Stimulated activated CD4-positive, alpha-beta T cell treated with anti-CD3 and anti-CD28 coated beads, Interleukin-12 subunit alpha, Interleukin-12 subunit beta, amount 100 ng/mL, for 48 hours (primary cell): ENCODE data around the gene NME3.
"Not testable (repeated sequence)": the region's sequence is repeated elsewhere in the genome, so short reads cannot be mapped to it uniquely, and the experiment has no call there.

Experiments used
- DNase-seq, 3 donors: peaks; one replicate each; pipeline ENCODE4 v3.0.0-alpha.2; 2020; ENCODE audit warnings: low read depth in 2 of 3, low spot score in 1 of 3

The NME3 gene

DNA sequence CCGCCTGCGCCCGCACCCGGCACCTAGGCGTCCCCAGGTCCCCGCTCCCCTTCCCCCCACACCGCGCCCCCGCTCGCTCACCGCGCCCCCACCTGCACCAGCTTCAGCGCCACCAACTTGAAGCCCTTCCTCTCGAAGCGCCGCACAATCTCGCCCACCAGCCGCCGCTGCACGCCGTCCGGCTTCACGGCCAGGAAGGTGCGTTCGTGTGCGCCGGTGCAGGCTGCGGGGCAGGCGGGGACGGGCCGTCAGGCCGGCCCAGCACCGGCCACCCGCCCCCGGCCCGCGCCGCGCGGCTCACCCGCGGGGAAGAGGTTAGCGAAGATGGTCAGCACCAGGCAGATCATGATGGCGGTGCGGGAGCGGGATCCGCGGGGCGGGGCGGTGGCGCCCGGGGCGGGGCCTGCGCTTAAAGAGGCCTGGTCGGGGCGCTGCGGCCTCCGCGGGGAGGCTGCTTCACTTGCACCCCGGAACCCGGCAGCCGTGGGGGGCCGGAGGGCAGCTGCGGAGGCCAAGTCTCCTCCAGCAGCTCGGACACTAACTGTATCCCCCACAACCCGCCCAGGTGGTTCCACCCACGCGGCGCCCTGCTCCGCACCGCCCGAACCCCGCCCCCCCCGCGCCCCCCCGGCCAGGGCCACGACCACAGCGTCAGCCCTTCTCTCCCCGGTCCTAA lies at the start of gene NME3:
TSS of gene NME3 (minus strand) at position 356 of the 676 bp plus-strand sequence. CDS start at position 347, 9 bp downstream.
- DNase-seq, result peak; percentile 54 to 79 (median 77)

DNA sequence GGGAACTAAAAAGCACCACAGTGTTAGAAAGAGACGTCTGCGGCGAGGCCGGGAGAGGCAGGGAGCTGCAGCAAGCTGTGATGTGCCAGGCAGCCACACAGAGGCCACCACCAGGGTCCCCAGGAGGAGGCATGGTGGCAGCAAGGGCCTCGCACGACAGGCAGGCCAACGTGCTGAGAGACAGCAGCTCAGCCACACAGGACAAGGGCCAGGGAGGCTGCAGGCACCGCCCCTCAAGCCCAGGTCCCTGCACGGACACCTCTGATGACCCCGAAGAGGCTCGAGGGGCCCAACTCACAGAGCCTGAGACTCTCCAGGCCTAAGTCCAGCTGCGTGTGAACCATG lies 49.6 kb upstream of the NME3 start:
- no peak for DNase-seq

DNA sequence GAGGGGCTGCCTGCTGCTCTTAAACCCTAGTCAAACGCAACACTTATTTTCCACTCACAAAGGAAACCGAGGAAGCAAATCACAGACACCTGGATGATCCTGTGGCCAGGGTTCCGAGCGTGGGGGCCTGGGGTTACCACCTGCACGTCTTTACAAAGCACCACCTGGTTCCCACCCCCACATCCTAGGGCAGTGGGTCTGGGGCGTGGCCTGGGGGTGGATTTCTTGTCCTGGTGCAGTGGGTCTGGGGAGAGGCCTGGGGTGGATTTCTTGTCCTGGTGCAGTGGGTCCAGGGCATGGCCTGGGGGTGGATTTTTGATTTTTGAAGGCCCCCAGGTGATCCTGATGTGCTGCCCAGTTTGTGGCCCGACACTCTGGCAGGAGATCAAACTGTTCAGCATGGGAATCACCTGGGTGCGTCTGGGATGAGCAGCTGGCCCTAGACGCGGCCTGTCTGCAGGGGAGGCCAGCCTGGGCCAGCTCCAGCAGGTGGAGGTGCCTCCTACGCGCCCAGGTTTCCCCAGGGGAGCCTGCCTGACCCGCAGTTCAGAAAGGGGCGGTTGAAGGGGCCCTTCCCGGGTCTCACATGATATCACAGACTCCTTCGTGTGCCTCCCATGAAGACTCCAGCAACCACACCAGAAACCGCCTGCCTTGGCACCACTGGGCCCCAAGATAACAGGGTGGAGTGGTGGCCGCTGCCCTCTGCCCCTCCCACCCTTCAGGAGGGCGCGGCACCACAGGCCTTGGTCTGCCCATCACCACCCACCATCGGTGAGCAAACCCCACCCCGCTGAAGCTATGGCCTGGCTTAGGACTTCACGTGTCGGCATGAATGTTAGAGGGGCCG lies 49.0 kb upstream of the NME3 start:
- DNase-seq, result no peak

DNA sequence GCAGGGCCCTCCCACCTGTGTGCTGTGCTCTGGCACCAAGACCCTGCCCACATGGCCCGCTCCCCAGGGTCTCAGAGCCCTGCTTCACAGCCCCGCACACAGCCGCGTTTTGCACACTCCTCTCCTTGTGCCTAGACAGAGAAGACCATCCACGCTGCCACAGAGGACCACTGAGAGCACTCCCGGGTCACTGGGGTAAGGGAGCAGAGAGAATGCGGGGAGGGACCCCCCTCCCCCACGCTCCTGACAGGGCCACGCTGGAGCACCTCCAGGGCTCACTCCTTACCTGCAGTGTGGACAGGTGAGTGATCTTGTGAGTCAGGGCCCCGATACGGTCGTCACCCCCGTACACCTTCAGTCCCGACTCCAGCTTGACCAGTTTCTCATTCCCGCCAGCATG lies 48.3 kb upstream of the NME3 start:
- no peak for DNase-seq

DNA sequence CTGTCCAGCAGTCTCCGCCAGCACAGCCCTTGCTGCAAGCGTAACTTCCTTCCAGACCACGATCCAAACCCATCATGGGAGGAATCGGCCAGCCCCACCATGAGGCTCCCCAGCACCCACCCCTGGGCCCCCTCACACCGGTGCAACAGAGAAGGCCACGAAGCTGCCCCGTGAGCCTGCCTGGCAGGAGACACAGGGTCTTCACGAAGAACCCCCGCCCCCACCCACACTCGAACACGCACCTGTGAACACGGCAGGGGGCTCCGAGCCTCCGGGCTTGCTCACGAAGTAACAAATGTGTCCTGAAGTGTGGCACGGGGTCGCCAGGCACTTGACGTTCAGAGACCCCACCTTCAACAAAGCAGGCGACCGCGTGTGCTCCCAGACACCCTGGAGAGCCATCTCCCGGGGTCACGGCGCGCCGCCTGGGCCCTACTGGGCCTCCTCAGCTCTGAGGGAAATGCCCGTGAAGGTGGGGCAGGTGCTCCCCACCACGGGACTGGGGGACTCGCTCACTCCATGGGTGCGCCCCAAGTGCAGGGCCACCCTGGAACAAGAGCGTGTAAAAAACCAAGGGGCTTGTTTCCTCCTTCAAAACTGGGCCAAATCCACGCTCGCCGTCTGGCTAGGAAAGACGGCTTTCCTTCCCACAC lies 47.7 kb upstream of the NME3 start:
- DNase-seq, result no peak

DNA sequence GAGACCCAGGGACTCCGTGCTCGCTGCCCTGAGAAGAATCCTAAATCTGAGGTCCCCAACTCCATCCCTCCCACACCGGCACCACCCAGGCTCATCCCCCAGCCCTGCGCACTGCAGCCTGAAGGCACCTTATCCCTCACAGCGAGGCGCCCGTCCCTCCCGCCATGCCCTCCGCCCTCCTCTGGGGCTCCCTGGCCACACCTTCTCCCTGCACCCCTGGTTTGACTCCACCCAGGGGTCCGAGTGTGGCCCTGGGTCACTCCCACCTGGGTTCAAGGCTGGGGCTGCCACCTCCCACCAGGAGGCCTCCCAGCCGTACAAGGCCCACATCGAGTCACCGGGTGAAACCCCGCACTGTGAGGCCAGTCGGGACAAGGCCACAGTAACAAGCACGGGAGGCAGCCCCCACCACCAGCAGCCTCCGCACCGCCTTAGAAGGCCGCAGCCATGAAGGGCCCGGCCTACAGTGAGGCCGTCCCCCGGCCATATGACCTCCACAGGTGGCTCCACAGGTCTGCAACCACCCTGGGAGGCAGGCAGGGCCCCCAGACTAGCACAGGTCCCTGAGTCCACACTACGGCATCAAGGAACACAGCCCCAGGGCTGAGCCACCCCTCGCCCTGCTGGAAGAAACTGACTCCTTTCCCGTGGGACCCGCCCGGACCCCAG lies 47.0 kb upstream of the NME3 start:
- no peak for DNase-seq

DNA sequence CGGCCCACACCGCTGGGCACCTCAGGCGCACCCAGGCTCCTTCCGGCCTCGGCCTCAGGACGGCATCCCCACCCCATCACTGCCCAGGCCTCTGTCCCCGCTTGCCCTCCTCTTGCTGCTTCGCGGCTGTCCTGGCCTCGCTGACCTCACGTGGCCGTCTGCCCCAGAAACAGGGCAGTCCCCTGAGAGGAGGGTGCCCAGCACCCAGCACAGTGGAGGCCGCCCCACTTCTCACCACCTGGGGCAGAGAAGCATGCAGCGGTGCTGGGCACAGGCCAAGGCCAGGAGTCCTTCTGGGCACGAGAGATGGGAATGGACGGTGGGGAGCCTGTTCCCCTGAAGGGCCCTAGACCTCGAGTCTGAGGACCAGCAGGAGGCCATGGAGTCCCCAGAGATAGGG lies 46.4 kb upstream of the NME3 start:
- no peak for DNase-seq

DNA sequence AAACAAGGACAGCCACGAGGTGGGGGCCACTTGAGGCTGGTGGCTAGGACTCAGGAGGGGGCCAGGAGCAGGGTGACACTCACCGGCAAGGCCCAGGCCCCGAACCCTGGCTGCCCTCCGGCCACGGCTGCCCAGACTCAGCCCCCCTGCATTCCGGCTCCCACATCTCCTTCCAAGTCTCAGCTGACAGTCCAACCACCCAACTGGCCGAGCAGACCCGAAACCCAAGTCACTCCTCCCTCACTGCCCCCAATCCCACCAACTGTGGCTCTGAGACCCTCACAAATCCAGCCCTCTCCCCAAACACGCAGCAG lies 45.9 kb upstream of the NME3 start:
- DNase-seq, result no peak

DNA sequence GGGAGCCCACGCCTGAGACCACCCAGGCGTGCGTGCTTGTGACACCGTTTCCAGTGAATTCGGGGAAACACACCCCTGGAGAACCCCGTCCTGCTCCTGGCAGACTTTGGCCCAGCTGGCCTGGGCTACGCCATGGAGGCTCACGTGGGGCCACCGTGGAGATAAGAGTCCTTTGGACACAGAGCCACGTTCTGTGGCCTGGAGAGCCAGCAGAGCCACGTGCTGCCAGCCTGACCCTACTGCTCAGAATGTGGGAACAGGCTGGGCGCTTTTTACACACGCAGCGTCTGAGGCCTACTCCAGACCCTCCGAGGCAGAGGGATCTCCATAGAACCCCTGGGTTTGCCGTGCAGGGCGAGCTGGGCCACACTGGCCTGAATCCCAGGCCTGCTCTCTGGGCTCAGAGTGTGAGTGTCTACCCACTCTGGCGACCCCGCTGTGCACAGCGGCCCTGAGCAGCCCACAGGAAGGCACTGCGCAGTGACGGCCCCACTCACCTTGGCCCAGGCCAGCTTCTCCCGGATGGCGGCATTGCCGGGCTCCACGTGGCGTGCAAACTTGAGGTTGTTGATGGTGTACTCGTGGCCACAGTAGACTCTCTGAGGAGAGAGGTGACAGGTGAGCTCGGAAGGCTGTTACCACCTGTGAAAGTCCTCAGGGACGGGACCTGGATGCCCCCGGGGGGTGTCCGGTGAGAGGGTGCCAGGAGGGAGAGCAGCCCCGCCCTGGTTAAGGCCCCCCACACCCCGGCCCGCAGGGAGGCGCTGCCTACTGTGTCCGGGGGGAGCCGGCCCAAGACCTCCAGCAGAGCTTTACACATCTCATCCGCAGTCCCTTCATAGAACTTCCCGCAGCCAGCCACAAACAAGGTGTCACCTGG lies 45.3 kb upstream of the NME3 start:
- no peak for DNase-seq

DNA sequence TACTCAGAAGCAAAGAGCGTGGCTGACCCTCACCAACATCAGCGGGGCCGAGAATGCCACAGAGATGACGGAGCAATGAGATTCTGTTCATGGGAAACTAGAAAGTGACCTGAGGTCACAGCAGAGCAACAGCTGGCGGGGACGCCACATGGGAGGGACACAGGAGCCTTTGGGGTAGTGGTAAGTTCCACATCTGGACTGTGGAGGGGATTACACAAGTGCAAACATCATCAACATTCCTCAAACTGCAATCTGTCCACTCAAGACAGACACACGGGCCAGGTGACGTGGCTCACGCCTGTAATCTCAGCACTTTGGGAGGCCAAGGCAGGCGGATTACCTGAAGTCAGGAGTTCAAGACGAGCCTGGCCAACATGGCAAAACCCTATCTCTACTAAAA lies 44.1 kb upstream of the NME3 start:
- no peak for DNase-seq

DNA sequence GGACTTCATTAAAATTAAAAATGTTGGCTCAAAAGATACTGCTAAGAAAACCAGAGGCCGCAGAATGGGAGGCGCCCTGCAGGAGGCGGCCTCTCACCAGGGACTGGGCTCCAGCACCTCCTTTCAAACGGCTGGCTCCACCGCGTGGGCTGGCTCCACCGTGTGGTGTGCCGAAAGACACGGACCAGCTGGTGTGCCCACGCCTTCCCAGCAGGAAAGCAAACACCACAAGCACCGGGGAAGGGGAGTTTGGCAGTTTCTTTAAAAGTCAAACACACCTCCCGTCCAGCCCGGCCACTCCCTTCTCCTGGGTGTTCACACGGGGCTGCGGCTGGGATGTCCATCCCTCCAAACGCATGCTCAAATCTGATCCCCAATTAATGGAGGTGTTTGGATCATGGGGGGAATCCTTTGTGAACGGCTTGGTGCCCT lies 41.4 kb upstream of the NME3 start:
- DNase-seq, result peak; percentile 26 to 54 (median 53)

DNA sequence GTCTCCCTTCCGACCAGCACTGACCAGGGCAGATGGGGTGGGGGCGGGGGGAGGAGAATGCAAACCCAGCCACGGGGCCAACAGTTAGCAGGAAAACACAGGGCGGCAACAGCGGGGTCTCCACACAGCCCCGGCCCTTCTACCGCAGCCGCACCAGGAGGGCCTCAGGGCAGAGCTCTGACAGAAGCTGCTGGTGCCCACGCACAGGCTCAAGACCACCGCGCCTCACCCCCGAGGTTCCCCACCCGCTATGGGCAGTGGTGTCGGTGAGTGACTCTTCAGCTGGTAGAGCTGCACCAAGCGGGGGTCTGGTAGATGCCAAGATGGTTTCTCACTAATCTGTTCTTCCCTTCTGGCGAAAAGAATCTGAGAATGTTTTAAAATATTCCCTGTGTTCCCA lies 39.2 kb upstream of the NME3 start:
- no peak for DNase-seq

DNA sequence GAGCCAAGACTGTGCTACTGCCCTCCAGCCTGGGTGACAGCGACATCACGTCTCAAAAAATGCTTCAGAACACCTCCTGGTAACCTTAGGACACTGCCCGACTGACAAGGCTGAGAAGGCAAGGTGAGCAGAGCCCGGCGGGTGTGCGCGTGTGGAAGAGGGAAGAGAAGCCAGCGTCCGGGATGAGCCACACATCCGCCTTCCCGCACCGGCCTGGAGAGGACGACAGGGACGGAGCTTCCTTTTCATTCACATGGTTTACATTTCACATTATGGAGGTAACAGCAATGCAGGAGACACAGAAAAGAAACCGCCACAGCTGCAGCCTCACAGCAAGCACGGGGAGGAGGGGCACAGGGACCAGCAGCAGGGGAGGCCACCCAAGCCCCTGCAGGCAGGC lies 38.8 kb upstream of the NME3 start:
- no peak for DNase-seq

DNA sequence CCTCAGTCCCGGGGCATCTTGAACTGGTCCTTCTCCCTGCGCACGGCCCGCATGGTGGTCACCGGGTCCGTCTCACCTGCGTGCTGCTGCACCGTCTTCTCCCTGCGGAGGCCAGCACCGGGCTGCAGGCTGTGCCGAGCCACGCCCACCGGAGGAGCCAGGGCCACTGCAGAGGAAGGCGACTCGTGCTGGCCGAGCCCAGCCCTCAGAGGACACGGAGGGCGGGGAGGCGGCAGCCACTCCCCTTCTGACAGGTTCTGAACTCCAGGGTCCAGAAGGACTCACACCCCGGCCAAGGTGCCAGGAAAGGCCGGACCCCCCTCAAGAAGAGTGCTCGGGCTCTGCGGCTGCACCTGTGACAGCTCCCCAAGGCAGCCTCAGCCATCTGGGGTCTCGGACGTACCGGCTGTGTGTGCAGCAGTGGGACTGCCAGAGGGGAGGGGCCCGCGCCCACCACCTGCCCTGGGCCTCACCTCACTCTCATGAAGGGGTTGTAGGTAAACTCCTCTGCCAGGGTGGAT lies 38.0 kb upstream of the NME3 start:
- DNase-seq, result no peak

DNA sequence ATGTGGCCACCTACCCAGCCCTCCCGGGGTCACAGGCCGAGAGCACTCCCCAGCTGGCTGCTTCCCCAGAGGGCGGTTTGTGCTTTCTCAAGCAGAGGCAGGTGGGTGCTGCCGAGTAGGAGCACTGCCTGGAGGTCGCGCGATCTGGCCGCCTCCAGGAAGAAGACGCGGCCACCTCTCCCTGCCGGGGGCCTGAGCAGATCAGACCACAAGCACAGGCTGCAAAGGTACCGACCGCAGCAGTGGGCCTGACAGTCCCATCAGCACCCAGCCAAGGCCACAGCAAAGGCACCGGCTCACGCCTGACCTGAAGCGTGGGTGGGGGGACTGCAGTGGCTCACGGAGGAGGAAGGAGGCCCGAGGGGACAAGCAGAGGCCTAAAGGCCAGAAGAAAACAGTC lies 37.3 kb upstream of the NME3 start:
- no peak for DNase-seq

DNA sequence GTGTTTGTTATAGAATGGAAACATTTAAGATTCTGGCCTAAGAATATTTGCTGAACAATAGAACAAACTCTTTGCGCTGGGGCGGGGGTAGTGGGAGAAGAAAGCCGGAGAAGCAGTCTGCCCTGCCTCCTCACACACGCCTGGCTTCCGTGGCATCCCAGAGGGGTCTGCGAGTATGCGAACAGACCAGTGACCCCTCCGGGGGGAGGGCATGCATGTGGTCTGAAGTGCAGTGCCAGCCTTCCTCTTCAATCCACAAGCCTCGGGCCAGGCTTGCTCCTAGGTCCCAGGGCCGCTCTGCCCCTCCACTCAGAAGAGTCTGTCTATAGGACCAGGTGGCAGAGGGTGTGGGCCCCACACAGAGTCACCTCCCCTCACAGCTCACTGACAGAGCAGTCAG lies 36.3 kb upstream of the NME3 start:
- no peak for DNase-seq

DNA sequence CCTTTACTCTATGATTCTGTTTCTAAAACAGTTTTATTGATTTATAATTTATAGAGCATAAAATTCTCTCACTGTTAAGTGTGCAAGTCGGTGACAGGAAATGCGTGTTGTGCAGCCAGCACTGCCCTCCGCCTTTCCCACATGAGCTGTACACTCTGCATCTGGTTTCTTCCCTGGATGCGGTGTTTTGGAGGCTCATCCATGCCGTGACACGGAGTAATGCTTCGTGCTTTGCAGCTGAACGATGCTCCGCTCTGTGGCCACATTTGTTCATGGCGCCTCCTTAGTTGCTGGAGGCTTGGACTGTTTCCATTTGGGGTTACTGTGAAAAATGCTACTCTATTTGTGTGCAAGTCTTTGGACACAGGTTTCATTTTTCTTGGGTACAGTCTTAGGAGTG lies 29.4 kb upstream of the NME3 start:
- no peak for DNase-seq

DNA sequence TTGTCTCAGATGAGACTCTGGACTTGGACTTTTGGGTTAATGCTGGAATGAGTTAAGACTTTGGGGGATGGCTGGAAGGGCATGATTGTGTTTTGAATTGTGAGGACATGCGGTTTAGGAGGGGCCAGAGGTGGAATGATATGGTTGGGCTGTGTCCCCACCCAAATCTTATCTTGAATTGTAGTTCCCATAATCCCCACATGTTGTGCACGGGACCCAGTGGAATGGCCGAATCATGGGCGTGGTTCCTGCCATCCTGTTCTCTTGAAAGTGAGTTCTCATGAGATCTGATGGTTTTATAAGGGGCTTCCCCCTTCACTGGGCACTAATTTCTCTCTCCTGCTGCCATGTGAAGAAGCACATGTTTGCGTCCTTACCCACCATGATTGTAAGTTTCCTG lies 27.9 kb upstream of the NME3 start:
- not testable (repeated sequence) for DNase-seq

DNA sequence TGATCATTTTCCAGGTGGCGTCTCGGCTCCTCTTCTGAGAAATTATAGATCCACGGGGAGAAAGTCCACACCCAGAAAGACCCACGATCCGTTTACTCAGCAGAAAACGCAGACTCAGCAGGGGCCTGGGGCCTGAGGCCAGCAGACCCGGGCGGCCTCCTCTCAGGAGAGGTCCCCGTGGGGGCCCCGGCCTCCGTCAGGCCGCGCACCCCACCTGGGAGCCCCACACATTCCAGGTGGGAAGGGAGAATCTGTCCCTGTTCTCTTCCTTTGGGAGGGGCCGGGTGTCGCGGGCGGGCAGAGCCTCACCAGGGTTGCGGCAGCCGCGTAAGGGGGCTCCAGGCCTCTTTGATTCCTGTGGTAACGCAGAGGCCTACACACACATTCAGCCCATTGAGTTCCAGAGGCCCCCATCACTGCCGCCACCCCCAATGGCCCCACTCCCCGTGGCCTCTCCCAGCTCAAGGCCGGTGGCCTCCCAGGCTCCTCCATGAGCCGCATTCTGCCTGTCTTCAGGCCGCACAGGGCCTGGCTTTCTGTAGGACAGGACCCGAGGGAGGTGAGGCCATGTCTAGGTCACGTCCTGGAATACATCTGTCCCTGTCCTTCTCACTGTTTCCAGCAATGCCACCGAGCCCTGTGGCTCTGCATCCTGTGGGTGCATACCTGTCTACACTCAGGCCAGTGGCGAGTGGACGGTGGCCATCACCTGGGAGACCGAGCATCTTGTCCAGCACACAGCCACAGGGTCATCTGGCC lies 23.7 kb upstream of the NME3 start:
- no peak for DNase-seq
